CD4-positive, CD25-positive, alpha-beta regulatory T cell (primary cell): ENCODE measurements around the gene ERLIN1. TPM values are rescaled to one million over a fixed set of nuclear protein-coding genes. Genes with fewer than 3 reads are reported as not detected.

Experiments used
- ATAC-seq, 2 donors: fragments of 150-1000 bp; cut with Tn5 transposase; one replicate each; pipeline ENCODE4 v1.10.0; 2021; ENCODE audit warnings: low read depth in 2 of 2, moderate number of reproducible peaks in 2 of 2, moderate library complexity in 1 of 2
- DNase-seq, 3 donors: peaks; one replicate each; pipeline versions ENCODE4 v3.0.0 to v3.0.0-alpha.2; 2012 to 2022; ENCODE audit warnings: mixed read lengths in 1 of 3
- H3K27ac ChIP-seq: one replicate; pipeline ENCODE4 v1.7.0; 2013; ENCODE audit warnings: mild to moderate bottlenecking, low read length; ENCODE audit not compliant: insufficient read depth, poor library complexity, severe bottlenecking
- H3K27me3 ChIP-seq: one replicate; pipeline ENCODE4 v1.7.0; 2013; ENCODE audit warnings: low read length; ENCODE audit not compliant: control insufficient read depth, insufficient read depth
- H3K36me3 ChIP-seq: one replicate; pipeline ENCODE4 v1.7.0; 2013; ENCODE audit warnings: mild to moderate bottlenecking, low read length, moderate library complexity; ENCODE audit not compliant: control insufficient read depth, insufficient read depth
- H3K4me1 ChIP-seq: 2 replicates; pipeline ENCODE4 v1.7.0; 2013; ENCODE audit warnings: mild to moderate bottlenecking, low read length; ENCODE audit not compliant: insufficient read depth, control insufficient read depth, poor library complexity, severe bottlenecking
- H3K4me3 ChIP-seq: one replicate; pipeline ENCODE4 v1.7.0; 2013; ENCODE audit warnings: low read depth, mild to moderate bottlenecking, low read length, moderate library complexity
- H3K9me3 ChIP-seq, 2 experiments: 1 replicate in 1 of 2; 2 replicates in 1 of 2; pipeline ENCODE4 v1.7.0; 2013; ENCODE audit warnings: low read length in 2 of 2, mild to moderate bottlenecking in 1 of 2, moderate library complexity in 1 of 2; ENCODE audit not compliant: control insufficient read depth in 2 of 2
- H3K27ac Mint-ChIP-seq, 3 donors: one replicate each; pipeline ENCODE4 v1.8.0; 2020 to 2022; ENCODE audit warnings: mild to moderate bottlenecking in 3 of 3, mixed read lengths in 3 of 3, moderate library complexity in 2 of 3
- H3K27me3 Mint-ChIP-seq: one replicate; pipeline ENCODE4 v1.8.0; 2022; ENCODE audit warnings: mild to moderate bottlenecking, mixed read lengths
- H3K36me3 Mint-ChIP-seq: one replicate; pipeline ENCODE4 v1.8.0; 2020; ENCODE audit warnings: mixed read lengths
- H3K4me1 Mint-ChIP-seq, 4 donors: one replicate each; pipeline ENCODE4 v1.8.0; 2020 to 2022; ENCODE audit warnings: mixed read lengths in 4 of 4, mild to moderate bottlenecking in 1 of 4
- H3K4me3 Mint-ChIP-seq, 4 donors: one replicate each; pipeline ENCODE4 v1.8.0; 2020 to 2022; ENCODE audit warnings: mild to moderate bottlenecking in 4 of 4, mixed read lengths in 4 of 4, moderate library complexity in 3 of 4
- H3K9me3 Mint-ChIP-seq, 7 donors: one replicate each; pipeline ENCODE4 v1.8.0; 2020 to 2022; ENCODE audit warnings: mixed read lengths in 7 of 7, mild to moderate bottlenecking in 3 of 7, moderate library complexity in 2 of 7
- polyA plus RNA-seq, 4 donors: library from polyadenylated mRNA; unstranded; fragments of 300-500 nt; fragmentation: Illumina TruSeq; gene quantifications; one replicate each; pipeline ENCODE4 v1.2.3, GENCODE V29; 2021
- total RNA-seq: library from RNA; stranded (reverse); gene quantifications from one replicate; pipeline ENCODE4 v1.2.3, GENCODE V29; 2022

ERLIN1 gene
- total and polyA plus RNA-seq, 5 donors from 2014 or later, result 5.4 to 14.4 (median 10.6) TPM

DNA sequence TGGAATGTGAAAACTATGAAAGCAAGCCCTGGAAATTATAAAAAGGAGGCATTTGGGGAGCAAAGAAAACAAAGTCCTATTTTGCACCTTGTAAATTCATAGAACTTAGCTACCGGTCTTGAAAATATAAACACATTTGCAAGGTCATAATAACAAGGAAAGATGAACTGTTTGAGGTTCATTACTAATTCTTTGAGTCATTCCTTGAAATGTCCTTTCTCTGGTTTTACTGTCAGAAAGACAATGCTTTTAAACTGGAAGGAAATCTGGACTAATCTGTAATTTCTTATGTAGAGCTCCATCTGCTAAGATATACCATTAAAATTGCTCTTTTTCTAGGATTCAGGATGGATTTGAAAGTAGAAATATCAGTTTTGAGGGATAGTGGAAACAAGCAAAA, 1.4 kb downstream of the ERLIN1 start:
- Mint-ChIP-seq H3K9me3 (no peaks in the 10 kb centered on the region), H3K4me3 (peak overlapping the region; percentile 97 to 99 (median 98)), H3K4me1 (peaks cover 42 to 70% (median 55%) of the 10 kb centered on the region in 4 donors), H3K27me3 (no peaks in the 10 kb centered on the region), H3K36me3 (peaks cover 21% of the 10 kb centered on the region), H3K27ac (peak overlapping the region in 2 of 3 donors; percentile 90 to 97)
- ATAC-seq (no peak), DNase-seq (no peak)
- H3K4me3 ChIP-seq, result peak overlapping the region; percentile 83
- no peaks in the 10 kb centered on the region for H3K9me3 ChIP-seq
- H3K27ac ChIP-seq, result peak overlapping the region; percentile 85
- H3K27me3 ChIP-seq, result no peaks in the 10 kb centered on the region
- H3K4me1 ChIP-seq, result peaks cover 26% of the 10 kb centered on the region
- peaks cover 2% of the 10 kb centered on the region for H3K36me3 ChIP-seq

DNA sequence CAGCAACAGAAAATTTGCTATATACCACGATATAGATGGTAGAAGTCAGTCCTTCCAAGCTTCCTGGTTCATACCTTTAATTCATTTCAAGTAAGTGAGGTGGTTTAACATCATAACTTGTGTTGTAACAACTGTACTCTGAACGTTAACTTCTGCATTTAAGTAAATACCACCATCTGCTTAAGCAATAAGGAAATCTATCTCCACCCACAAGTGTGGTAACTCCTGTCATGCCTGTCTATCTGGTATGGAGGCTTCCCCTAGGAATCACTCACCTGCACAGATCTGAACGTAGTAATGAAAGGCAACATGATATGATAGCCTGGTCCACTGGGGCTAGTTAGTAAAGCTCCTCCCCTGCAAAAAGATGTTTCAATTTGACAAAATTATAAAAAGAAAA, 2.3 kb downstream of the ERLIN1 start:
- no peak overlapping the region for H3K27ac ChIP-seq
- Mint-ChIP-seq H3K27ac (peak overlapping the region in 1 of 3 donors; percentile 13), H3K9me3 (no peaks in the 10 kb centered on the region), H3K4me3 (peak overlapping the region in 2 of 4 donors; percentile 38 to 97), H3K27me3 (no peaks in the 10 kb centered on the region), H3K36me3 (peaks cover 26% of the 10 kb centered on the region), H3K4me1 (peaks cover 38 to 64% (median 52%) of the 10 kb centered on the region in 4 donors)
- peaks cover 26% of the 10 kb centered on the region for H3K4me1 ChIP-seq
- no peaks in the 10 kb centered on the region for H3K9me3 ChIP-seq
- H3K27me3 ChIP-seq, result no peaks in the 10 kb centered on the region
- no peaks in the 10 kb centered on the region for H3K36me3 ChIP-seq
- DNase-seq (no peak), ATAC-seq (no peak)
- H3K4me3 ChIP-seq, result no peak overlapping the region

DNA sequence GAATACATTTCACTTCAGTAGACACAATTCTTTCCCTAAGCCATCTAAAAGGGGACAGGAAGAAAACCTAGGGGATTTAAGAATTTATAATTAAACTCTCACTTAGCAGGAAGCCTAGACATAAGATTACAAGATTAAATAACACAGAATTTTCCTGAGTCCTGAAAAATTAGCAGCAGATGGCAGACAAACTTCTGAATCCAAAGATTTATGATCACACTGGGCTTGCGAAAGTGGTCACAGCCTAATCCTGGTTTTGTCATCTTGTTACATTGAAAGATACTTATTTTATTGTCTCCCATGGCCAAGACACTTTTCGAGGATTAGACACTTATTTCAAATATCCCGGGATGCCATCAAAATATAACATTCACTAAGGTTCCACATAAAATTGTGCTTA, 2.9 kb downstream of the ERLIN1 start:
- H3K36me3 Mint-ChIP-seq, result peaks cover 30% of the 10 kb centered on the region
- H3K4me1 ChIP-seq, result peaks cover 25% of the 10 kb centered on the region

DNA sequence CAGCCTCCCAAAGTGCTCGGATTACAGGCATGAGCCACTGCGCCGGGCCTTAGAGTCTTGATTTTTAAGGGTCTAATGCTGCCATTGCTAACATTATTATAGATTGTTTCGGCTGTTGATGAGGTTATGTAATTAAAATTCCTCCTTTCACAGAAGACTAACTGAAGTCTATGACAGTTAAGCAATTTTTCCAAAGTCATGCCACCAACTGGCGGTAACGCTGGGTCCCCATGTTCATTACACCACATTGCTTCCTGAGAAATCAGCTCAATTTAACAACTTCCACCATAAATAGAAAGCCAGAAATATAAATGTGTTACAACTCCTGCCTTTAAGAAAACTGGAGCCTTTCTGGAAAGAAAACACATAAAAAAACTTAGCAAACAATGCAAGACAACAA, 3.5 kb downstream of the ERLIN1 start:
- H3K9me3 ChIP-seq, result no peaks in the 10 kb centered on the region
- Mint-ChIP-seq H3K4me1 (peaks cover 41 to 57% (median 50%) of the 10 kb centered on the region in 4 donors), H3K9me3 (no peaks in the 10 kb centered on the region), H3K27ac (peak overlapping the region in 1 of 3 donors; percentile 21), H3K4me3 (peak overlapping the region in 2 of 4 donors; percentile 43 to 87), H3K27me3 (no peaks in the 10 kb centered on the region), H3K36me3 (peaks cover 36% of the 10 kb centered on the region)
- no peak for DNase-seq
- H3K27ac ChIP-seq, result no peak overlapping the region
- H3K4me3 ChIP-seq, result no peak overlapping the region
- H3K36me3 ChIP-seq, result peaks cover 11% of the 10 kb centered on the region
- H3K4me1 ChIP-seq, result peaks cover 18% of the 10 kb centered on the region
- no peaks in the 10 kb centered on the region for H3K27me3 ChIP-seq
- no peak for ATAC-seq

More for the DNA sequence above, 2.9 kb downstream of the ERLIN1 start:
- Histone ChIP-seq H3K27me3 (no peaks in the 10 kb centered on the region), H3K36me3 (peaks cover 5% of the 10 kb centered on the region), H3K4me3 (no peak overlapping the region), H3K27ac (no peak overlapping the region), H3K9me3 (no peaks in the 10 kb centered on the region)
- no peak for DNase-seq
- H3K27ac Mint-ChIP-seq, result no peak overlapping the region
- no peaks in the 10 kb centered on the region for H3K27me3 Mint-ChIP-seq
- H3K4me1 Mint-ChIP-seq, result peaks cover 38 to 62% (median 52%) of the 10 kb centered on the region in 4 donors
- no peak for ATAC-seq
- no peaks in the 10 kb centered on the region for H3K9me3 Mint-ChIP-seq
- peak overlapping the region in 2 of 4 donors; percentile 43 to 87 for H3K4me3 Mint-ChIP-seq

DNA sequence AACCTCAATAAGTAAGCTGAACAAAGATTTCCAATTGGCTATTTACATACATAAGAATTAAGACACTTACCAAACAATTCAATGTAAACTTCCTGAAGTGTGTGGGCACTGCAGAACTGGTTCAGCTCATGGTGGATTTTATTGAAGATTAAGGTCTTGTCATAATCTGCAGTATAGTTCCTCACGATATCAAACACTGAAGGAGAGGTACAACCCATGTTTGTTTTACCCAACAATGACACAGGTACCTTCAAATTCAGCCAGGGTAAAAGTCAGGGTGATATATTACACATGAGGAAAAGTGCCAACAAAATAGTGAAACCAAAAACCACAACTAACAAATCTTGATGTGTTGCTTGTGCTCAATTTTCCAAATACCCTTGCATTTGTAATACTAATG, 10.0 kb downstream of the ERLIN1 start:
- Mint-ChIP-seq H3K4me3 (no peak overlapping the region), H3K27ac (no peak overlapping the region), H3K27me3 (no peaks in the 10 kb centered on the region), H3K9me3 (peaks cover 0 to 3% (median 0%) of the 10 kb centered on the region in 7 donors), H3K36me3 (peaks cover 63% of the 10 kb centered on the region), H3K4me1 (peaks cover 23 to 43% (median 32%) of the 10 kb centered on the region in 4 donors)
- Histone ChIP-seq H3K4me1 (no peaks in the 10 kb centered on the region), H3K4me3 (no peak overlapping the region), H3K27ac (no peak overlapping the region), H3K27me3 (no peaks in the 10 kb centered on the region), H3K36me3 (peaks cover 56% of the 10 kb centered on the region), H3K9me3 (no peaks in the 10 kb centered on the region)
- ATAC-seq, result no peak
- DNase-seq, result no peak

DNA sequence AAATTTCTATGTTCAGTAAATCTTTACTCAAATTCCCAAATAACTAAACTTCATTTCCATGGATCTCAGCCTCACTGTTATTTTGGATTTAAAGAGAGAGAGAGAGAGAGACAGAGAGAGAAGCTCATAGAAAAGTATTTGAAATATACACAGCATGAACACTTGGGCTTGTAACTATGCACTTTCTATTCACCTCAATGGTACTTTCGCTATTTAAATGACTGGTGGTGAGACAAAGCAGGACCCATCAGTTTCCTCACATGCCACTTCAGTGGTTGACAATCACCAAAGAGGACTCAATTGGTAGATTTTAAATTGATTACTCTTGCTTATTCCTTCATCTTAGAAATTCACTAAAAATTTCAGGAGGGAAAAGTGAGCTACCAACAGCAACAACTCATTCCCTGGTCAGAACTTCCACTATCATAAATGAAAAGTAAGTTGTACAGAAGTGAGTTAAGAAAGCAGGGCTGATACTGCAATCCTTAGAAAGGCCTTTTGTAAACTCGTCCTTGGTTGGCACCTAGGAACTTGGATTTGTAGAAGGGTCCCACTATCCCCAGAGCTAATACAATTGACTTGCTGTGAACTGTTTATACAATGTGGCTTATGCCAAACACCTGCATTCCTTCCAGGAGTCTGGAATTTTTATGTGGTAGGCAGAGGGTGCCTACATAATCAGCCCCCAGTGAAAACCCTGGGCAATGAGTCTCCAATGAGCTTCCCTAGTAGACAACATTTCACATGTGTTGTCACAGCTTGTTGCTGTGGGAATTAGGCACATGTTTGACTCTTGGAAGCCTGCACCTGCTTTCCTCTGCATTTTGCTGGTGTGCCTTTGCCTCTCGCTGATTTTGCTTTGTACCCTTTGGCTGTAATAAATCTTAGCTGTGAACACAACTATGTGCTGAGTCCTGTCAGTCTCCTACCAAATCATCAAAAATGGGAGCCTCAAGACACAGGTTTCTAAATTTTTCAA, 10.8 kb downstream of the ERLIN1 start:
- H3K4me3 Mint-ChIP-seq, result peak overlapping the region in 1 of 4 donors; percentile 28

DNA sequence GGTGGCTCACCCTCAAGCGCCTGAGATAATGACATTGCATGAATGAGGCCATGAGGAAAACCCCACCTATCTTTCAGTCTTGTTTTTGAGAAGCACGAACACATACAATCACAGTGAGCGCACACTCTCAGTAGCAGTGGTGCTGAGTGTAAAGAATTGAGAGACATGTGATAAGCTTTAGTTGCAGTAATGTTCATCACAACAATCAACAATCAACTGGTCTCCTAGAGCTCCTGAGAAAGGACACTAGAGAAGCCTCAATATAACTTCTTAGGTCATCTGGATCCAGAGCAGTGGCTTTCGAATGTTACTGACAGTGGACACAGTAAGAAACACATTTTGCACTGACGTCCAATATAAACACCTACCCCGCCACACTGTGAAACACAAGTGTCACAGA, 12.8 kb downstream of the ERLIN1 start:
- no peak overlapping the region for H3K4me3 Mint-ChIP-seq
- Histone ChIP-seq H3K27ac (no peak overlapping the region), H3K36me3 (peaks cover 53% of the 10 kb centered on the region), H3K27me3 (no peaks in the 10 kb centered on the region), H3K4me1 (peaks cover 7% of the 10 kb centered on the region), H3K9me3 (no peaks in the 10 kb centered on the region), H3K4me3 (no peak overlapping the region)
- ATAC-seq, result no peak
- H3K9me3 Mint-ChIP-seq, result peaks cover 0 to 3% (median 0%) of the 10 kb centered on the region in 7 donors
- H3K36me3 Mint-ChIP-seq, result peaks cover 50% of the 10 kb centered on the region
- H3K27me3 Mint-ChIP-seq, result no peaks in the 10 kb centered on the region
- no peak overlapping the region for H3K27ac Mint-ChIP-seq
- H3K4me1 Mint-ChIP-seq, result peaks cover 26 to 50% (median 39%) of the 10 kb centered on the region in 4 donors
- no peak for DNase-seq

More for the DNA sequence above, 10.8 kb downstream of the ERLIN1 start:
- ATAC-seq (peak in 1 of 2 donors; percentile 34), DNase-seq (peak in 1 of 3 donors; percentile 66)
- Mint-ChIP-seq H3K9me3 (peaks cover 0 to 3% (median 0%) of the 10 kb centered on the region in 7 donors), H3K27me3 (no peaks in the 10 kb centered on the region), H3K27ac (peak overlapping the region in 2 of 3 donors; percentile 14 to 69), H3K36me3 (peaks cover 63% of the 10 kb centered on the region), H3K4me1 (peaks cover 20 to 43% (median 28%) of the 10 kb centered on the region in 4 donors)
- Histone ChIP-seq H3K36me3 (peaks cover 56% of the 10 kb centered on the region), H3K4me3 (no peak overlapping the region), H3K4me1 (no peaks in the 10 kb centered on the region), H3K9me3 (no peaks in the 10 kb centered on the region), H3K27me3 (no peaks in the 10 kb centered on the region), H3K27ac (no peak overlapping the region)
